Prostate gland (tissue), 2 donors: ENCODE measurements around the gene TTC1.

ENCODE experiments used
- POLR2AphosphoS5 ChIP-seq: sonication (generic); formaldehyde crosslinking; IDR thresholded peaks from one replicate; pipeline ENCODE4 v1.6.1; 2017; ENCODE audit warnings: antibody characterized with exemption
- TF ChIP-seq, protein P1 (sequence below), 4 experiments: fragments of 200-600 bp in 2 of 4; fragments of 450-650 bp in 2 of 4; sonication (generic) in 2 of 4; IDR thresholded peaks; 1 replicate in 3 of 4; 2 replicates in 1 of 4; pipeline ENCODE4 v1.5.1; 2016 to 2019; ENCODE audit warnings: antibody characterized with exemption in 4 of 4, mild to moderate bottlenecking in 2 of 4, moderate library complexity in 2 of 4

DNA sequence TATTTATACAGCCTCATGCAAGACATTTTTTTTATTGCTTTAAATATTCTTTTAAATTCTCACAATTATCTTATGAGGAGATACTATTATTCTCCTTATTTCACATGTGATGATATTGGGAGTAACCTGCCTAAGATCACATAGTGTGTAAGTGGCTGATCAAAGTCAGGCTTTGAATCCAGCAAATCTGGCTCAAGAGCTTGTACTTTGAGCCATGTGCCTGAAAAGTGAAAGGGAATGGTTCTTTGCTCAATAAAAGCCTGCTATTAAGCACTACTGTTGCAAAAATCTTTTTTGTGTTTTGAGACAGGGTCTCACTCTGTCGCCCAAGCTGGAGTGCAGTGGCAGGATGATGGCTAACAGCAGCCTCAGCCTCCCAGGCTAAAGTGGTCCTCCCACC is 75.2 kb downstream of the TTC1 start:
- TF ChIP-seq, protein P1, sequence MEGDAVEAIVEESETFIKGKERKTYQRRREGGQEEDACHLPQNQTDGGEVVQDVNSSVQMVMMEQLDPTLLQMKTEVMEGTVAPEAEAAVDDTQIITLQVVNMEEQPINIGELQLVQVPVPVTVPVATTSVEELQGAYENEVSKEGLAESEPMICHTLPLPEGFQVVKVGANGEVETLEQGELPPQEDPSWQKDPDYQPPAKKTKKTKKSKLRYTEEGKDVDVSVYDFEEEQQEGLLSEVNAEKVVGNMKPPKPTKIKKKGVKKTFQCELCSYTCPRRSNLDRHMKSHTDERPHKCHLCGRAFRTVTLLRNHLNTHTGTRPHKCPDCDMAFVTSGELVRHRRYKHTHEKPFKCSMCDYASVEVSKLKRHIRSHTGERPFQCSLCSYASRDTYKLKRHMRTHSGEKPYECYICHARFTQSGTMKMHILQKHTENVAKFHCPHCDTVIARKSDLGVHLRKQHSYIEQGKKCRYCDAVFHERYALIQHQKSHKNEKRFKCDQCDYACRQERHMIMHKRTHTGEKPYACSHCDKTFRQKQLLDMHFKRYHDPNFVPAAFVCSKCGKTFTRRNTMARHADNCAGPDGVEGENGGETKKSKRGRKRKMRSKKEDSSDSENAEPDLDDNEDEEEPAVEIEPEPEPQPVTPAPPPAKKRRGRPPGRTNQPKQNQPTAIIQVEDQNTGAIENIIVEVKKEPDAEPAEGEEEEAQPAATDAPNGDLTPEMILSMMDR (IDR thresholded peaks at IDR 0.05): no peak
- TF ChIP-seq POLR2AphosphoS5: no peak
